Measurements from ENCODE around the gene PROK1. TPM values are rescaled to one million over a fixed set of nuclear protein-coding genes. Genes with fewer than 3 reads are reported as not detected.

PROK1 gene
- total RNA-seq, 1 experiment from 2014 or later: not detected

- ChIA-PET POLR2A (ENCODE audit: unreplicated experiment) (no interaction called here), CTCF (interaction anchor here (0.6 kb wide), 1 partner anchor 32 kb away, joined by 3 read pairs; no protein-coding TSS in a partner anchor)
- no peak overlapping the region for H2AFZ ChIP-seq (ENCODE audit: low read length)
- intact Hi-C loops (cut with micrococcal nuclease): no loop called here
- BruUV-seq (replicated peaks): no TSS peak
- H3K9me3 ChIP-seq (ENCODE audit: low read length): no peaks in the 10 kb centered on the region
- TF ChIP-seq EZH2 (IDR thresholded peaks at IDR 0.05; ENCODE audit: low read length, unreplicated experiment) (no peak), EZH2phosphoT487 (IDR thresholded peaks at IDR 0.05; ENCODE audit: borderline replicate concordance, low read length) (no peak), CTCF (conservative IDR thresholded peaks at IDR 0.05; ENCODE audit: low read depth, low read length) (no peak)
- no peak overlapping the region for H3K27ac ChIP-seq (ENCODE audit: low read length)
- DNase-seq (no peak), ATAC-seq (no peak)
- H4K20me1 ChIP-seq (ENCODE audit: low read length): no peaks in the 10 kb centered on the region
- H3K27me3 ChIP-seq (ENCODE audit: low read length): peaks cover 34% of the 10 kb centered on the region
- no peaks in the 10 kb centered on the region for H3K79me2 ChIP-seq (ENCODE audit: low read length)
- no peak overlapping the region for H3K4me3 ChIP-seq (ENCODE audit: low read length)
- no peak overlapping the region for H3K9ac ChIP-seq (ENCODE audit: low read length)
- no peaks in the 10 kb centered on the region for H3K4me1 ChIP-seq (ENCODE audit: insufficient read depth, low read length)
- no peaks in the 10 kb centered on the region for H3K36me3 ChIP-seq (ENCODE audit: low read depth, low read length)
- no peaks in the 10 kb centered on the region for H3K9me2 ChIP-seq (replicated peaks; ENCODE audit: low read length)
- no peaks in the 10 kb centered on the region for H3F3A ChIP-seq (ENCODE audit: low read length, unreplicated experiment)
- no peak overlapping the region for H3K4me2 ChIP-seq (ENCODE audit: low read length)
These were observed 17.7 kb upstream of the PROK1 start for GRCh38 chr1:110433213-110433612.

GRCh38 chr1:110433803-110434202 lies 17.1 kb upstream of the PROK1 start:
- H4K20me1 ChIP-seq (ENCODE audit: low read length): no peaks in the 10 kb centered on the region
- no peaks in the 10 kb centered on the region for H3K4me1 ChIP-seq (ENCODE audit: insufficient read depth, low read length)
- H3K36me3 ChIP-seq (ENCODE audit: low read depth, low read length): no peaks in the 10 kb centered on the region
- BruUV-seq (replicated peaks): no TSS peak
- CTCF ChIA-PET: interaction anchor here (0.6 to 0.9 kb wide), 2 partner anchors 26 to 32 kb away, joined by 3 read pairs; no protein-coding TSS in a partner anchor
- ATAC-seq (peak; percentile 96), DNase-seq (peak; percentile 75)
- H3K9me3 ChIP-seq (ENCODE audit: low read length): no peaks in the 10 kb centered on the region
- intact Hi-C loops (cut with micrococcal nuclease): no loop called here
- H3K27me3 ChIP-seq (ENCODE audit: low read length): peaks cover 32% of the 10 kb centered on the region
- POLR2A ChIA-PET (ENCODE audit: unreplicated experiment): no interaction called here
- H3K79me2 ChIP-seq (ENCODE audit: low read length): no peaks in the 10 kb centered on the region
- H3K27ac ChIP-seq (ENCODE audit: low read length): no peak overlapping the region
- H3K4me2 ChIP-seq (ENCODE audit: low read length): no peak overlapping the region
- no peak overlapping the region for H3K9ac ChIP-seq (ENCODE audit: low read length)
- no peaks in the 10 kb centered on the region for H3K9me2 ChIP-seq (replicated peaks; ENCODE audit: low read length)
- TF ChIP-seq EZH2phosphoT487 (IDR thresholded peaks at IDR 0.05; ENCODE audit: borderline replicate concordance, low read length) (no peak), CTCF (conservative IDR thresholded peaks at IDR 0.05; ENCODE audit: low read depth, low read length) (peak; percentile 42), EZH2 (IDR thresholded peaks at IDR 0.05; ENCODE audit: low read length, unreplicated experiment) (no peak)
- no peak overlapping the region for H2AFZ ChIP-seq (ENCODE audit: low read length)
- H3K4me3 ChIP-seq (ENCODE audit: low read length): no peak overlapping the region
- no peaks in the 10 kb centered on the region for H3F3A ChIP-seq (ENCODE audit: low read length, unreplicated experiment)

- ATAC-seq (no peak), DNase-seq (no peak)
- no peak overlapping the region for H3K27ac ChIP-seq (ENCODE audit: low read length)
- no peaks in the 10 kb centered on the region for H3K79me2 ChIP-seq (ENCODE audit: low read length)
- H3K4me2 ChIP-seq (ENCODE audit: low read length): no peak overlapping the region
- H3K9ac ChIP-seq (ENCODE audit: low read length): no peak overlapping the region
- no peak overlapping the region for H2AFZ ChIP-seq (ENCODE audit: low read length)
- no peaks in the 10 kb centered on the region for H3K4me1 ChIP-seq (ENCODE audit: insufficient read depth, low read length)
- no peaks in the 10 kb centered on the region for H3K9me3 ChIP-seq (ENCODE audit: low read length)
- peaks cover 25% of the 10 kb centered on the region for H3K27me3 ChIP-seq (ENCODE audit: low read length)
- no peaks in the 10 kb centered on the region for H3F3A ChIP-seq (ENCODE audit: low read length, unreplicated experiment)
- ChIA-PET CTCF (interaction anchor here (0.9 kb wide), 1 partner anchor 25 kb away, joined by 3 read pairs; no protein-coding TSS in a partner anchor), POLR2A (ENCODE audit: unreplicated experiment) (no interaction called here)
- intact Hi-C loops (cut with micrococcal nuclease): no loop called here
- H3K4me3 ChIP-seq (ENCODE audit: low read length): no peak overlapping the region
- no TSS peak for BruUV-seq (replicated peaks)
- H3K36me3 ChIP-seq (ENCODE audit: low read depth, low read length): no peaks in the 10 kb centered on the region
- no peaks in the 10 kb centered on the region for H3K9me2 ChIP-seq (replicated peaks; ENCODE audit: low read length)
- TF ChIP-seq EZH2 (IDR thresholded peaks at IDR 0.05; ENCODE audit: low read length, unreplicated experiment): no peak
- no peak for TF ChIP-seq CTCF (conservative IDR thresholded peaks at IDR 0.05; ENCODE audit: low read depth, low read length)
- TF ChIP-seq EZH2phosphoT487 (IDR thresholded peaks at IDR 0.05; ENCODE audit: borderline replicate concordance, low read length): no peak
- H4K20me1 ChIP-seq (ENCODE audit: low read length): no peaks in the 10 kb centered on the region
These were observed 16.0 kb upstream of the PROK1 start for GRCh38 chr1:110434946-110435345.
